Measurements from ENCODE around the gene TCHH. TPM values are rescaled to one million over a fixed set of nuclear protein-coding genes. Genes with fewer than 3 reads are reported as not detected.

The TCHH gene
- total and polyA plus RNA-seq, 9 donors: 0.04 to 0.12 (median 0.08) TPM; not detected in 1

DNA sequence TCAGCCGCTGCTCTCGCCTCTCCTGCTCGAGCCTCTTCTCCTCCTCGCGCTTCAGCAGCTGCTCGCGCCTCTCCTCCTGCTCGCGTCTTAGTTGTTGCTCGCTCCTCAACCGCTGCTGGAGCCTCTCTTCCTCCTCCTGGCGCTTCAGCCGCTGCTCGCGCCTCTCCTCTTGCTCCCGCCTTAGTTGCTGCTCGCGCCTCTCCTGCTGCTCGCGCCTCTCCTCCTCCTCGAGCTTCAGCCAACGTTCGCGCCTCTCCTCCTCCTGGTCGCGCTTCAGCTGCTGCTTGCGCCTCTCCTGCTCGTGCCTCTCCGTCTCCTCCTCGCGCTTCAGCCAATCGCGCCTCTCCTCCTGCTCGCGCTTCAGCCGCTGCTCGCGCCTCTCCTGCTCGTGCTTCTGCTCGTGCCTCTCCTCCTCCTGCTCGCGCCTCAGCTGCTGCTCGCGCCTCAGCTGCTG, 3.7 kb downstream of the TCHH start:
- no peak for DNase-seq
- 0 to 2% (median 1%) methylated on average over 44 of the region's 44 CpGs for WGBS, 3 donors
- intact Hi-C loops (cut with DNase I): no loop called here
- H3K36me3 ChIP-seq: no peaks in the 10 kb centered on the region
- no peak overlapping the region for H3K27ac ChIP-seq
- TF ChIP-seq, protein P1, sequence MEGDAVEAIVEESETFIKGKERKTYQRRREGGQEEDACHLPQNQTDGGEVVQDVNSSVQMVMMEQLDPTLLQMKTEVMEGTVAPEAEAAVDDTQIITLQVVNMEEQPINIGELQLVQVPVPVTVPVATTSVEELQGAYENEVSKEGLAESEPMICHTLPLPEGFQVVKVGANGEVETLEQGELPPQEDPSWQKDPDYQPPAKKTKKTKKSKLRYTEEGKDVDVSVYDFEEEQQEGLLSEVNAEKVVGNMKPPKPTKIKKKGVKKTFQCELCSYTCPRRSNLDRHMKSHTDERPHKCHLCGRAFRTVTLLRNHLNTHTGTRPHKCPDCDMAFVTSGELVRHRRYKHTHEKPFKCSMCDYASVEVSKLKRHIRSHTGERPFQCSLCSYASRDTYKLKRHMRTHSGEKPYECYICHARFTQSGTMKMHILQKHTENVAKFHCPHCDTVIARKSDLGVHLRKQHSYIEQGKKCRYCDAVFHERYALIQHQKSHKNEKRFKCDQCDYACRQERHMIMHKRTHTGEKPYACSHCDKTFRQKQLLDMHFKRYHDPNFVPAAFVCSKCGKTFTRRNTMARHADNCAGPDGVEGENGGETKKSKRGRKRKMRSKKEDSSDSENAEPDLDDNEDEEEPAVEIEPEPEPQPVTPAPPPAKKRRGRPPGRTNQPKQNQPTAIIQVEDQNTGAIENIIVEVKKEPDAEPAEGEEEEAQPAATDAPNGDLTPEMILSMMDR (IDR thresholded peaks at IDR 0.05): no peak
- TF ChIP-seq POLR2A (IDR thresholded peaks at IDR 0.05) (no peak), EP300 (IDR thresholded peaks at IDR 0.05) (no peak)
- H3K4me3 ChIP-seq: no peak overlapping the region
- H3K27me3 ChIP-seq: no peaks in the 10 kb centered on the region
- H3K4me1 ChIP-seq (ENCODE audit: insufficient read depth): peaks cover 2% of the 10 kb centered on the region
- peaks cover 0 to 12% of the 10 kb centered on the region in 2 donors for H3K9me3 ChIP-seq

DNA sequence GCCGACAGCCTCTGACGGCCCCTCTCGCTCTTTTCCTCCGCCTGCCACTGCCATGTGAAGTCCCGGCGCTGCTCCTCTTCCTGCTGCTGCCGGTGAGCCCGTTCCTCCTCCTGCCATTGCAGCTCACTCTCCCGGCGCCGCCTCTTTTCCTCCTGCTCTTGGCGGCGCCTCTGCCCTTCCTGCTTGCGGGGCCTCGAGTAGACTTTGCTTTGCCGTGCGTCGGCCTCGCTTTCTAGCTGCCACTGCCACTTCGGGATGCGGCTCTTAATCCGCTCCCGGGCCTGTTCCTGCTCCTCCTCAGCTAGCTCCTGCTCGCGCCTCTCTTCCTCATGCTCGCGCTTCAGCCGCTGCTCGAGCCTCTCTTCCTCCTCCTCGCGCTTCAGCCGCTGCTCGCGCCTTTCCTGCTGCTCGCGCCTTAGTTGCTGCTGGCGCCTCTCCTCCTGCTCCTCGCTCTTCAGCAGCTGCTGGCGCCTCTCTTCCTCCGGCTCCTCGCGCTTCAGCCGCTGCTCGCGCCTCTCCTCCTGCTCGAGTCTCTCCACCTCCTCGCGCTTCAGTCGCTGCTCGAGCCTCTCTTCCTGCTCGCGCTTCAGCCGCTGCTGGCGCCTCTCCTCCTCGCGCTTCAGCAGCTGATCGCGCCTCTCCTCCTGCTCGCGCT, 4.3 kb downstream of the TCHH start:
- Histone ChIP-seq H3K27me3 (no peaks in the 10 kb centered on the region), H3K27ac (no peak overlapping the region), H3K36me3 (no peaks in the 10 kb centered on the region), H3K4me1 (ENCODE audit: insufficient read depth) (peaks cover 2% of the 10 kb centered on the region), H3K9me3 (peaks cover 0 to 12% of the 10 kb centered on the region in 2 donors), H3K4me3 (peak overlapping the region; percentile 27)
- TF ChIP-seq EP300 (IDR thresholded peaks at IDR 0.05) (no peak), POLR2A (IDR thresholded peaks at IDR 0.05) (no peak)
- TF ChIP-seq, protein P1 (IDR thresholded peaks at IDR 0.05): no peak
- peak in 1 of 5 donors; percentile 31 for DNase-seq
- 0 to 4% (median 1%) methylated on average over 60 of the region's 60 CpGs for WGBS, 3 donors
- intact Hi-C loops (cut with DNase I): no loop called here

DNA sequence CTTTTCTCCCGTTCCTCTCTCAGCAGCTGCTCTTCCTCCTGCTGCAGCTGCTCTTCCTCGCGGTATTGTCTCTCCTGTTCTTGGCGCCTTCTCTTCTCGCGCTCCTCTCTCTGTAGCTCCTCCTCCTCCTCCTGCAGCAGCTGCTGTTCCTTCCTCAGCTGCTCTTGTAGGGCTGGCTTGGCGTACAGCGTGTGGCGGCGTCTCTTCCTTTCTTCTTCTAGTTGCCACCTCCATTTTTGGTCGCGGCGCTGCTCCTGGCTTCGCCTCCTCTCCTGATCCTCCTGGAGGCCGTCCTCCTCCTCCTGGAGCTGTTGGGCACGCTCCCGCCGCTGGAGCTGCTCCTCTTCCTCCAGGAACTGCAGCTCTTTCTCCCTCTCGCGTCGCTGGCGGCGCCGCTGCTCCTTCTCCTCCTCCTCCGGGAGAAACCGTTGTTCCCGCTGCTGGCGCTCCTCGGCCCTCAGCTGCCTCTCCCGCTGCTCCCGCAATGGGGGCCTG, 4.8 kb downstream of the TCHH start:
- peaks cover 2% of the 10 kb centered on the region for H3K4me1 ChIP-seq (ENCODE audit: insufficient read depth)
- intact Hi-C loops (cut with DNase I): no loop called here
- H3K27ac ChIP-seq: no peak overlapping the region
- no peaks in the 10 kb centered on the region for H3K36me3 ChIP-seq
- H3K9me3 ChIP-seq: peaks cover 0 to 12% of the 10 kb centered on the region in 2 donors
- H3K27me3 ChIP-seq: no peaks in the 10 kb centered on the region
- TF ChIP-seq POLR2A (IDR thresholded peaks at IDR 0.05) (no peak), EP300 (IDR thresholded peaks at IDR 0.05) (no peak)
- TF ChIP-seq, protein P1 (IDR thresholded peaks at IDR 0.05): no peak
- 1 to 7% (median 4%) methylated on average over 28 to 31 of the region's 31 CpGs for WGBS, 3 donors
- peak overlapping the region; percentile 27 for H3K4me3 ChIP-seq
- no peak for DNase-seq

DNA sequence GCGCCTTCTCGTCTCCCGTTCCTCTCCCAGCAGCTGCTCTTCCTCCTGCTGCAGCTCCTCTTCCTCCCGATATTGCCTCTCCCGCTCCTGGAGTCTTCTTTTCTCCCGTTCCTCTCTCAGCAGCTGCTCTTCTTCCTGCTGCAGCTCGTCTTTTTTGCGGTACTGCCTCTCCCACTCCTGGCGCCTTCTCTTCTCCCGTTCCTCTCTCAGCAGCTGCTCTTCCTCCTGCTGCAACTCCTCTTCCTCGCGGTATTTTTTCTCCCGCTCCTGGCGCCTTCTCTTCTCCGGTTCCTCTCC, 5.3 kb downstream of the TCHH start:
- DNase-seq: no peak
- intact Hi-C loops (cut with DNase I): no loop called here
- no peak overlapping the region for H3K4me3 ChIP-seq
- H3K9me3 ChIP-seq: peaks cover 0 to 12% of the 10 kb centered on the region in 2 donors
- H3K27me3 ChIP-seq: no peaks in the 10 kb centered on the region
- TF ChIP-seq, protein P1 (IDR thresholded peaks at IDR 0.05): no peak
- TF ChIP-seq EP300 (IDR thresholded peaks at IDR 0.05) (no peak), POLR2A (IDR thresholded peaks at IDR 0.05) (no peak)
- no peaks in the 10 kb centered on the region for H3K36me3 ChIP-seq
- H3K4me1 ChIP-seq (ENCODE audit: insufficient read depth): peaks cover 2% of the 10 kb centered on the region
- WGBS, 3 donors: 4 to 23% (median 12%) methylated on average over 15 of the region's 15 CpGs
- no peak overlapping the region for H3K27ac ChIP-seq

Data from ovary (tissue), 9 donors.